ENCODE measurements around the gene LAMA2. TPM values are rescaled to one million over a fixed set of nuclear protein-coding genes. Genes with fewer than 3 reads are reported as not detected.

The LAMA2 gene
- total and polyA plus RNA-seq, 2 of the 8 experiments (the other 6 are each of a cell fraction or from before 2014, with no cell fraction given) = 1.3 to 3.8 TPM

DNA sequence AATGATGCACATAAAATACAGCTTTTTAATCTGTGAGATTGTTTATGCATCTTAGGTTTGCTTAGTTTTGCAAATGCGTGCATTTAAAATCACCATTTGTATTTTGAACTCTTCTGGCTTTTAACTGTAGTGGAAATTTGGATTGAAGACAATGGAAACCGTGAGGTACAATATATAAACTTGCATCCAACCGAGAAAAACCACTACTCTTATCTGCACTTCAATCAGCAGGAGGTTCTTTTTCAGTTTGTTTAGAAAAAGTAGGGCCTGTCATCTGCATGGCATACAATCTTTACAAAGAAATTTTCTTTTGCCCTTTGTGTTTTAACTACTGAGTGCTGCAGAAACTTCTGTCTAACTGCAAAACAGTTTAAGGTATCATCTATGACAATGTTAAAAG is 132.8 kb downstream of the LAMA2 start:
- H3K9me3 ChIP-seq (ENCODE audit: insufficient read depth in 2 of 2, low read depth in 1 of 2, low read length in 1 of 2) = no peaks in the 10 kb centered on the region
- H2AFZ ChIP-seq (ENCODE audit: low read length) = no peak overlapping the region
- no peak overlapping the region for H4K8ac ChIP-seq (ENCODE audit: extremely low read depth, insufficient read depth, low read length)
- TF ChIP-seq NRF1 (IDR thresholded peaks at IDR 0.05; ENCODE audit: low read depth, low read length) (no peak), USF2 (IDR thresholded peaks at IDR 0.05; ENCODE audit: low read length) (no peak), TEAD4 (IDR thresholded peaks at IDR 0.05; ENCODE audit: low read depth, low read length) (no peak), BRCA1 (IDR thresholded peaks at IDR 0.05; ENCODE audit: low read depth, low read length) (no peak), TCF12 (IDR thresholded peaks at IDR 0.05; ENCODE audit: low read depth, low read length) (no peak), POLR2A (IDR thresholded peaks at IDR 0.05; ENCODE audit: control extremely low read depth in 1 of 2, low read depth in 2 of 2, low read length in 2 of 2) (no peak), HDAC6 (IDR thresholded peaks at IDR 0.05; ENCODE audit: low read depth, low read length) (no peak), EP300 (IDR thresholded peaks at IDR 0.05; ENCODE audit: borderline replicate concordance in 1 of 2, low read depth in 2 of 2, low read length in 2 of 2) (no peak), KDM4A (IDR thresholded peaks at IDR 0.05; ENCODE audit: low read depth, low read length, severe bottlenecking) (no peak)
- H3K23me2 ChIP-seq (ENCODE audit: low read depth, low read length) = no peaks in the 10 kb centered on the region
- POLR2A ChIA-PET (ENCODE audit: partially characterized antibody) = no interaction called here
- H2BK20ac ChIP-seq (ENCODE audit: low read length) = no peak overlapping the region
- FAIRE-seq = no peak
- H2BK15ac ChIP-seq (ENCODE audit: low read length) = no peak overlapping the region
- no peak overlapping the region for H2BK12ac ChIP-seq (ENCODE audit: low read depth, low read length)
- no peaks in the 10 kb centered on the region for H3K36me3 ChIP-seq (ENCODE audit: control insufficient read depth in 2 of 4, insufficient read depth in 4 of 4, low read length in 3 of 4)
- WGBS, 2 experiments (ENCODE audit: extremely low coverage in 1 of 2, insufficient coverage in 1 of 2, insufficient read length in 1 of 2, insufficient replicate concordance in 2 of 2, low coverage in 1 of 2, low lambda C conversion rate in 2 of 2, missing lambda C conversion rate in 1 of 2) = 81% methylated on average over 3 of the region's 3 CpGs; no CpG with 5 or more reads in 1 of the 2 experiments
- H3K27ac ChIP-seq (ENCODE audit: low read depth, low read length) = no peak overlapping the region
- CTCF ChIA-PET (ENCODE audit: partially characterized antibody) = no interaction called here
- no peaks in the 10 kb centered on the region for H3K79me2 ChIP-seq (ENCODE audit: control insufficient read depth in 1 of 2, insufficient read depth in 2 of 2, low read length in 2 of 2)
- no peaks in the 10 kb centered on the region for H3K79me1 ChIP-seq (ENCODE audit: low read depth, low read length)
- no peak overlapping the region for H4K5ac ChIP-seq (ENCODE audit: insufficient read length, low read depth, low read length)
- no peak overlapping the region for H3K4ac ChIP-seq (replicated peaks; ENCODE audit: insufficient read length, low read depth, low read length)
- no peak overlapping the region for H3K23ac ChIP-seq (ENCODE audit: insufficient read length)
- no peak overlapping the region for H3K4me2 ChIP-seq (ENCODE audit: insufficient read depth in 1 of 2, low read depth in 2 of 2, low read length in 2 of 2)
- H3K27me3 ChIP-seq (replicated peaks in 1 of 4; ENCODE audit: control insufficient read depth in 3 of 4, extremely low read depth in 1 of 4, insufficient read depth in 3 of 4, low read length in 3 of 4) = no peaks in the 10 kb centered on the region
- H4K91ac ChIP-seq (replicated peaks; ENCODE audit: insufficient read length, low read length) = no peak overlapping the region
- H3K18ac ChIP-seq (ENCODE audit: extremely low read depth, low read length) = no peak overlapping the region
- H2AK5ac ChIP-seq (ENCODE audit: low read depth, low read length) = no peak overlapping the region
- H2BK120ac ChIP-seq (replicated peaks; ENCODE audit: low read depth, low read length) = no peak overlapping the region
- no peak overlapping the region for H3K9ac ChIP-seq (replicated peaks in 1 of 4; ENCODE audit: extremely low read depth in 1 of 4, low read depth in 3 of 4, low read length in 3 of 4)
- H3K4me3 ChIP-seq (ENCODE audit: extremely low read depth in 1 of 4, insufficient read depth in 2 of 4, low read depth in 3 of 4, low read length in 4 of 4) = no peak overlapping the region
- H3K14ac ChIP-seq (ENCODE audit: insufficient read length) = no peak overlapping the region
- no peak overlapping the region for H2BK5ac ChIP-seq (ENCODE audit: low read depth, low read length)
- no peaks in the 10 kb centered on the region for H3K4me1 ChIP-seq (replicated peaks in 1 of 4; ENCODE audit: control insufficient read depth in 3 of 4, insufficient read depth in 4 of 4, low read length in 3 of 4)
- no peak overlapping the region for H3K56ac ChIP-seq (replicated peaks; ENCODE audit: insufficient read length, low read depth, low read length)
- H4K20me1 ChIP-seq (replicated peaks in 1 of 2; ENCODE audit: control insufficient read depth in 1 of 2, insufficient read depth in 2 of 2, low read length in 2 of 2) = no peaks in the 10 kb centered on the region
- DNase-seq (ENCODE audit: low read depth in 1 of 2, low spot score in 2 of 2) = no peak
